Vagina (tissue), 2 donors: ENCODE data around the gene CCDC122. TPM values are rescaled to one million over a fixed set of nuclear protein-coding genes. Genes with fewer than 3 reads are reported as not detected.

Experiments
- DNase-seq, 2 donors: peaks; one replicate each; pipeline ENCODE4 v3.0.0-alpha.2; 2017; ENCODE audit errors: extremely low spot score in 2 of 2
- H3K27ac ChIP-seq: fragments of 200-600 bp; sonication (generic); one replicate; pipeline ENCODE4 v1.5.1; 2019
- H3K27me3 ChIP-seq: fragments of 200-600 bp; sonication (generic); one replicate; pipeline ENCODE4 v1.5.1; 2019
- H3K36me3 ChIP-seq, 2 donors: fragments of 200-600 bp; sonication (generic); one replicate each; pipeline ENCODE4 v1.5.1; 2017 to 2019
- H3K4me1 ChIP-seq: fragments of 200-600 bp; sonication (generic); one replicate; pipeline ENCODE4 v1.5.1; 2019
- H3K4me3 ChIP-seq, 2 donors: fragments of 200-600 bp; sonication (generic); 1 replicate in 1 of 2; 2 replicates in 1 of 2; pipeline ENCODE4 v1.5.1; 2016 to 2019
- H3K9me3 ChIP-seq: fragments of 200-600 bp; sonication (generic); one replicate; pipeline ENCODE4 v1.5.1; 2019
- CTCF ChIP-seq, 3 experiments: fragments of 450-650 bp in 2 of 3; fragments of 200-600 bp in 1 of 3; sonication (generic) in 1 of 3; IDR thresholded peaks; one replicate each; pipeline ENCODE4 v1.5.1; 2017 to 2019; ENCODE audit warnings: antibody characterized with exemption in 3 of 3, mild to moderate bottlenecking in 2 of 3, moderate library complexity in 2 of 3
- POLR2A ChIP-seq, 2 donors: fragments of 450-650 bp; IDR thresholded peaks; one replicate each; pipeline ENCODE4 v1.6.1; 2017; ENCODE audit warnings: antibody characterized with exemption in 2 of 2, mild to moderate bottlenecking in 2 of 2, moderate library complexity in 2 of 2
- POLR2AphosphoS5 ChIP-seq, 2 donors: sonication (generic); formaldehyde crosslinking; IDR thresholded peaks; one replicate each; pipeline ENCODE4 v1.9.0; 2017; ENCODE audit warnings: antibody characterized with exemption in 2 of 2, mild to moderate bottlenecking in 2 of 2, low read depth in 1 of 2; ENCODE audit not compliant: insufficient read depth in 1 of 2
- intact Hi-C: fragments of 100-400 bp; cut with DNase I; formaldehyde crosslinking; loops from one replicate; pipeline ENCODE4 v1.15.1; 2023
- total RNA-seq: library from RNA; depleted of rRNA; stranded (reverse); fragments of >200 nt; gene quantifications from one replicate; pipeline ENCODE4 v1.2.3, GENCODE V29; 2016

The CCDC122 gene
- total RNA-seq, 1 donor from 2014 or later = 4.9 TPM

DNA sequence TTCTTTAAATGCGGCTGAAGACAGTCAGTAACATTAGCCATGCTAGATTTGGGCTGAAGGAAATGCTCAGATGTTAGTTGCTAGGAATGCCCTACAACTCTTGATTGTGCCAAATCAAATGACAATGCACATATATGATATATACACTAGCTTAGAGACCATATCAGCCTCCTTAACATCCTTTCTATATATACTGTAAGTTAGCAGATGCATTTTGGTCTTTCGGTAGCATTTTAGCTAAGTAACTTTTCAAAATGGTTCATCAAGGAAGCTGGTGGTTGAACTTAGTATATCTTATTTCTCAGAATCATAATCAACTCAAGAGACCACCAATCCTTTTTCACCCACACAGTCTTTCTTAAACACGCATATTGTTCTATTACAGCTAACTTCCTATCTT lies 78.7 kb downstream of the CCDC122 start:
- DNase-seq = no peak
- no peaks in the 10 kb centered on the region for H3K27me3 ChIP-seq
- TF ChIP-seq CTCF (IDR thresholded peaks at IDR 0.05) = no peak
- TF ChIP-seq POLR2AphosphoS5 (IDR thresholded peaks at IDR 0.05; ENCODE audit: insufficient read depth in 1 of 2, low read depth in 1 of 2) = no peak
- TF ChIP-seq POLR2A (IDR thresholded peaks at IDR 0.05) = no peak
- intact Hi-C loops = no loop called here
- no peaks in the 10 kb centered on the region for H3K36me3 ChIP-seq
- no peaks in the 10 kb centered on the region for H3K4me1 ChIP-seq
- H3K4me3 ChIP-seq = no peak overlapping the region
- H3K9me3 ChIP-seq = no peaks in the 10 kb centered on the region
- H3K27ac ChIP-seq = no peak overlapping the region

DNA sequence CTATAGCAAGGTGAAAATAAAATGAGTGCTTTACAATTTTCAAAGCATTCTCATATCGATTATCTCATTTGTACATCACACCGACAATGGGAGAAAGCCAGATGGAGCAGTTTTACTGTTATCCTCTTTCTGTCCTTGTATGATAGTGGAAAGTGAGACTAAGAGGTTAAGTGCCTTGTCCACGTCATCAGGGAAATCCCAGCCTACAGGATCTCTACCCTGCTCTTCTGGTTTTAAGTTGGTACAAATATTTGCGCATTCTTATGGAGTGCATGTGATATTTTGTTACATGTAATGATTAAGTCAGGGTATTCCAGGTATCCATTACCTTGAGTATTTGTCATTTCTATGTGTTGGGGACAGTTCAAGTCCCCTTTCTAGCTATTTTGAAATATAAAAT lies 80.3 kb downstream of the CCDC122 start:
- no peaks in the 10 kb centered on the region for H3K27me3 ChIP-seq
- H3K4me3 ChIP-seq = no peak overlapping the region
- no peaks in the 10 kb centered on the region for H3K36me3 ChIP-seq
- intact Hi-C loops = no loop called here
- TF ChIP-seq CTCF (IDR thresholded peaks at IDR 0.05) (no peak), POLR2A (IDR thresholded peaks at IDR 0.05) (no peak), POLR2AphosphoS5 (IDR thresholded peaks at IDR 0.05; ENCODE audit: insufficient read depth in 1 of 2, low read depth in 1 of 2) (no peak)
- DNase-seq = no peak
- no peak overlapping the region for H3K27ac ChIP-seq
- no peaks in the 10 kb centered on the region for H3K9me3 ChIP-seq
- H3K4me1 ChIP-seq = no peaks in the 10 kb centered on the region

DNA sequence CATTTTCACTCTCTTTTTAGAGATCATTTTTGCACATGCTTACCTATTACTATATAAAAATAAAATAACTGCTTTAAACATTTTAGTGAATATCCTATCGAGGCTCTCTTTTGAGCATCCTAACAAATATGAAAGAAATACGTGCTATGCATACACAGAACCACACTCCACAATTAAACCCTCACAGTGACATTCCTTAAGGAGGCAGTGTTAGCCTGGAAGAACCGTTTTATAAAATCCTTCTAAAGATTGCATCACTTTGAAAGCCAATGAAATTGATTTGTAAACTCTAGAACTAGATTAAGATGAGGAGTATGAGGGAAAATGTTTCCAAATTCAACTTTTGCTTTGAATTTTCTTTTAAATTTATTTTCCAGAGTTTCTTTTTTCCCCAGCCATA lies 81.7 kb downstream of the CCDC122 start:
- H3K27me3 ChIP-seq = no peaks in the 10 kb centered on the region
- no peak overlapping the region for H3K27ac ChIP-seq
- H3K4me3 ChIP-seq = no peak overlapping the region
- H3K4me1 ChIP-seq = no peaks in the 10 kb centered on the region
- TF ChIP-seq POLR2AphosphoS5 (IDR thresholded peaks at IDR 0.05; ENCODE audit: insufficient read depth in 1 of 2, low read depth in 1 of 2) (no peak), POLR2A (IDR thresholded peaks at IDR 0.05) (no peak), CTCF (IDR thresholded peaks at IDR 0.05) (no peak)
- DNase-seq = no peak
- no peaks in the 10 kb centered on the region for H3K36me3 ChIP-seq
- intact Hi-C loops = no loop called here
- no peaks in the 10 kb centered on the region for H3K9me3 ChIP-seq

DNA sequence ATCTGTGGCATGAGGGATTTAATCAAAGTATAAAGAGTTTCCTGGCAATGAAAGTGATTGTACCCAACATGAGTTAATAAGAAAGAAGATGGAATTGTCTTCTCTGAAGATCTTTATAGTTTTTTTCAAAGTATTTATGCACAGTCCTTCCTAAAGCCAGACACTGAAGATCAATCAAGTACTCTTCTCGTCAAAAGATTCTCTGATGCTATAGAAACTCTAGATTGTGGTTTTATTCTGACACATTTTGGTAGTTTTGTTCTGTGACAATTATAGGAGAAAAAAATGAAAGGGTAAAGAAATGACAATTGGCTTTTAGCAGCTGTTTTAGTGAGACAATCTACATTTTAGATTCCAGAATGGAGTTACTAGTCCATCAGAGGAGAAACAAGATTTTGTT lies 82.4 kb downstream of the CCDC122 start:
- Histone ChIP-seq H3K27me3 (no peaks in the 10 kb centered on the region), H3K27ac (no peak overlapping the region), H3K4me1 (no peaks in the 10 kb centered on the region), H3K9me3 (no peaks in the 10 kb centered on the region), H3K36me3 (no peaks in the 10 kb centered on the region), H3K4me3 (no peak overlapping the region)
- TF ChIP-seq POLR2A (IDR thresholded peaks at IDR 0.05) (no peak), CTCF (IDR thresholded peaks at IDR 0.05) (no peak), POLR2AphosphoS5 (IDR thresholded peaks at IDR 0.05; ENCODE audit: insufficient read depth in 1 of 2, low read depth in 1 of 2) (no peak)
- intact Hi-C loops = no loop called here
- DNase-seq = no peak

DNA sequence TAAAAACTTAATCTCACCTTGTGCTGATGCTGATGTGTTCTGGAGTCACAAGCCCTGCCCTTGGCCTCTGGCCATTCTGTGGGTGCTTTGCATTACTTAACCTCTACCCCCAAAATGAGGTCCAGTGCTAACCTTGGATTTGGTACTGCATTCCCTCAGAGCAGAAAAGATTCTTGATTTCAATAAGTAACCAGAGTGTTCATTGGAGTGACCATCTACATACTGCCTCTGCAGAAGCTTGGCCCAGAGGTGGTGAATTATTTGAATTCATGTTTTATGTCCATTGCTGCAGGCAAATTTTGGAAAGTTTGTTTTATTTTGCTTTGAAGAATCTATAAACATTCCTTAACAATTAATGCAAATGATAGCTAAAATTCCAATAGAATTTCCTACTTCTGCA lies 85.1 kb downstream of the CCDC122 start:
- Histone ChIP-seq H3K27me3 (no peaks in the 10 kb centered on the region), H3K27ac (no peak overlapping the region), H3K4me1 (no peaks in the 10 kb centered on the region), H3K36me3 (no peaks in the 10 kb centered on the region), H3K9me3 (no peaks in the 10 kb centered on the region), H3K4me3 (no peak overlapping the region)
- intact Hi-C loops = no loop called here
- DNase-seq = no peak
- TF ChIP-seq POLR2A (IDR thresholded peaks at IDR 0.05) = no peak
- TF ChIP-seq POLR2AphosphoS5 (IDR thresholded peaks at IDR 0.05; ENCODE audit: insufficient read depth in 1 of 2, low read depth in 1 of 2) = no peak
- no peak for TF ChIP-seq CTCF (IDR thresholded peaks at IDR 0.05)
